ENCODE data around the gene KPNA6. TPM values are rescaled to one million over a fixed set of nuclear protein-coding genes. Genes with fewer than 3 reads are reported as not detected.

Gene KPNA6
- total RNA-seq, 1 donor from 2014 or later, result 60.3 TPM

DNA sequence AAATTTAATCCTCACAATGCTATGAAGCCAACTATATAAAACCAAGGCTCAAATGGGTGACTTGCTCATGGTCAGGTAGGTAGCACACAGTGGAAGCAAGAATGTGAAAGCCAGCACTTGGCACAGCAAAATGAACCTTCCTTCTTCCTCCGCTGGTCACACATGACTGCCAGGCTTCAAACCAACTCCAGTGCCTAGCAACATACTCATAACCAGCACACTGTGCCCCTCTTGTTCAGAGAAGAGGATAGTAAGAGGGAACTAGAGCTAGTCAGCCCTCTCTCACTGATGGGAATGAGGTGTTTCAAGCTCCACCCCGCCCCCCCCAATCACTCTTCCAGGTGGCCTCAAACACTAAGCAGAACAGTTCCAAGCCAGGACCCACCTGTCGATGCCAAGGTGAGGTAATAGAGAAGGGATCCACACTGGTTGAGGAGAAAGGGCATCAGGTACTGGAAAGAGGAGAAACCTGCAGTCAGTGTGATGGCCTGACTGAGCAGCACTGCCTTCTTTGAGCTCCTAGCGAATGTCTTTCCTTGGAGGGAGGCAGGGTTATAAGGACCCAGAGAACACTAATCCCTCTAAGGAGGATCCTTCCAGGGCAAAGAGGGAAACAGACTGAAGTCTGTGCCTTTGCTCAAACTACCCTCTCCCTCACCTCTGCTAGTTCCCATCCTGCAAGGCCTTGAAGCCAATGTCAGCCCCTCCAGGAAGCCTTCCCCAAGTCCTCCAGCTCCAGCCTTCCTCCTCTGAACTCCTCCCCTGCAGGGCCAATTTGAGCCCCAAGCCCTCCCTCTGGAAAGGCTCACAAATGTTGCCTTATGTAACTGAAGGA, 113.1 kb downstream of the KPNA6 start:
- intact Hi-C loops (cut with micrococcal nuclease), result loop anchor here (5.0 kb wide), 1 partner anchor 149 kb away; the partner anchor contains the start of gene TMEM39B
- TF ChIP-seq, protein P1, sequence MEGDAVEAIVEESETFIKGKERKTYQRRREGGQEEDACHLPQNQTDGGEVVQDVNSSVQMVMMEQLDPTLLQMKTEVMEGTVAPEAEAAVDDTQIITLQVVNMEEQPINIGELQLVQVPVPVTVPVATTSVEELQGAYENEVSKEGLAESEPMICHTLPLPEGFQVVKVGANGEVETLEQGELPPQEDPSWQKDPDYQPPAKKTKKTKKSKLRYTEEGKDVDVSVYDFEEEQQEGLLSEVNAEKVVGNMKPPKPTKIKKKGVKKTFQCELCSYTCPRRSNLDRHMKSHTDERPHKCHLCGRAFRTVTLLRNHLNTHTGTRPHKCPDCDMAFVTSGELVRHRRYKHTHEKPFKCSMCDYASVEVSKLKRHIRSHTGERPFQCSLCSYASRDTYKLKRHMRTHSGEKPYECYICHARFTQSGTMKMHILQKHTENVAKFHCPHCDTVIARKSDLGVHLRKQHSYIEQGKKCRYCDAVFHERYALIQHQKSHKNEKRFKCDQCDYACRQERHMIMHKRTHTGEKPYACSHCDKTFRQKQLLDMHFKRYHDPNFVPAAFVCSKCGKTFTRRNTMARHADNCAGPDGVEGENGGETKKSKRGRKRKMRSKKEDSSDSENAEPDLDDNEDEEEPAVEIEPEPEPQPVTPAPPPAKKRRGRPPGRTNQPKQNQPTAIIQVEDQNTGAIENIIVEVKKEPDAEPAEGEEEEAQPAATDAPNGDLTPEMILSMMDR (IDR thresholded peaks at IDR 0.05), result no peak
- ChIA-PET CTCF (interaction anchor here (0.7 to 1.4 kb wide), 5 partner anchors 13 to 181 kb away, joined by 3 to 4 read pairs (median 3); no protein-coding TSS in a partner anchor), POLR2A (interaction anchor here (0.6 to 5.0 kb wide), 11 partner anchors 12 to 631 kb away, joined by 3 to 47 read pairs (median 7); partner anchors contain the start of genes CCDC28B, DCDC2B, HDAC1 and IQCC)
- Mint-ChIP-seq H3K27me3 (no peaks in the 10 kb centered on the region), H3K27ac (peak overlapping the region; percentile 95), H3K9me3 (no peaks in the 10 kb centered on the region), H3K4me3 (peak overlapping the region; percentile 96), H3K4me1 (peaks cover 50% of the 10 kb centered on the region), H3K36me3 (ENCODE audit: low read depth) (peaks cover 61% of the 10 kb centered on the region)
- peak; percentile 47 for ATAC-seq (ENCODE audit: low read depth)
- no peak for DNase-seq

DNA sequence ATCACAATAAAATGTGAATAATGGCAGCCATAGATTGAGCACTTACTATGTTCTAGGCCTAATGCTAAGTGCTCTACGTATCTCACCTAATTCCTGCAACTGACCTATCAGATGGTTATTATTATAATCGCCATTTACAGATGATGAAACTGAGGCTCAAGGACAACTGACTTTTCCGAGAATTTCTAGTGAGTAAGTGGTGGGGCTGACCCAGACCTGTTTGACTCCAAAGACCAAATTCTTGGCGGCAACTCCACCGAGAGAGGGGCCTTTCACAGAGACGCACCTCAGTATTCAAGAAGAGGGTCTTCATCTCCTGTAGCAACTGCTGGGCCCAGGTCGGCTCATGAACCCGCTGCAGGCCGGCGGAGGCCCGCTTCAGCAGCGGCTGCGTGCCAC, 113.7 kb downstream of the KPNA6 start:
- ChIA-PET CTCF (interaction anchor here (1.2 to 1.4 kb wide), 2 partner anchors 95 to 181 kb away, joined by 3 to 4 read pairs; no protein-coding TSS in a partner anchor), POLR2A (interaction anchor here (0.6 to 5.0 kb wide), 10 partner anchors 12 to 179 kb away, joined by 3 to 47 read pairs (median 12); partner anchors contain the start of genes BSDC1, CCDC28B, DCDC2B and HDAC1)
- no peak for DNase-seq
- H3K4me1 Mint-ChIP-seq, result peaks cover 50% of the 10 kb centered on the region
- H3K4me3 Mint-ChIP-seq, result peak overlapping the region; percentile 96
- no peaks in the 10 kb centered on the region for H3K9me3 Mint-ChIP-seq
- no peak for ATAC-seq (ENCODE audit: low read depth)
- intact Hi-C loops (cut with micrococcal nuclease), result loop anchor here (5.0 kb wide), 1 partner anchor 149 kb away; the partner anchor contains the start of gene TMEM39B
- TF ChIP-seq, protein P1 (IDR thresholded peaks at IDR 0.05), result no peak
- H3K27ac Mint-ChIP-seq, result peak overlapping the region; percentile 95
- H3K36me3 Mint-ChIP-seq (ENCODE audit: low read depth), result peaks cover 59% of the 10 kb centered on the region
- no peaks in the 10 kb centered on the region for H3K27me3 Mint-ChIP-seq

DNA sequence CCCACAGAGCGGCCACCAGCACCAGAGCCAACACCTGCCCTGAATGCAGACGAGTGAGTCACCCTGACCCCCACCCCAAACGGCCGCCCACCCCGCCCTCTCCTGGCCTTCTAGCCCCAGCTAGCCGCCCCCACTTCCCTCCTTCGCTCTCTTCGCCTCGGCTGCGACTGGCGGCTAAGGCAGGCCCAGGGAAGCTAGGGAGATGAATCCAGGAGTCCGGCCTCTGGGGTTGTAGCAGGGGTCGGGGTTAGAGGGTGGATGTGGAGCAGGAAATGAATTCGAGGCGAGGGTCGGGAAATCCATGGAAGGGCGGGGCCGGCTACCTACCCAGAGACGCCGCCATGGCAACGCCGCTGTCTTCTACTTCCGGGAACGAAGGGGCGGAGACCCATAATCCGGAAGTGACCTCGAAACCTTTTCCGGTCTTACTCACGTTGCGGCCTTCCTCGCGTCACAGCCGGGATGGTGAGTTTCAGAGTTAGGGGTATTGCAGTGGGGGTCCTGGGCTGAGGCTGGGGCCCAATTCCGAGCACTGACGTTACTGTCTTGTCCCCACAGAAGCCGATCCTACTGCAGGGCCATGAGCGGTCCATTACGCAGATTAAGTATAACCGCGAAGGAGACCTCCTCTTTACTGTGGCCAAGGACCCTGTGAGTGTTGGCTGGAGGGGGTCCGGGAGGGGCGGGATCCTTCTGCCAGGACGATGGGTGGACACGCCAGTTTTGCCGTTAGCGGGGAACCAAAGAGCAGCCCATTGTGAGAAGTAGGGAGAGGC, 114.3 kb downstream of the KPNA6 start, which contains the start of the genes EIF3I and TMEM234:
Gene EIF3I (plus strand): TSS at position 428 of the 776 bp plus-strand sequence. CDS start 35 bp downstream, at position 463.
Gene TMEM234 (minus strand): TSS at position 374 of the 776 bp plus-strand sequence. CDS start 31 bp downstream, at position 343.
- TF ChIP-seq, protein P1 (IDR thresholded peaks at IDR 0.05), result no peak
- peaks cover 56% of the 10 kb centered on the region for H3K36me3 Mint-ChIP-seq (ENCODE audit: low read depth)
- no peaks in the 10 kb centered on the region for H3K27me3 Mint-ChIP-seq
- POLR2A ChIA-PET, result interaction anchor here (0.6 to 5.0 kb wide), 14 partner anchors 13 to 278 kb away, joined by 3 to 47 read pairs (median 6); partner anchors contain the start of genes BSDC1, CCDC28B, DCDC2B and HDAC1
- peaks cover 50% of the 10 kb centered on the region for H3K4me1 Mint-ChIP-seq
- peak within 1 kb of the TSS; percentile 95 for H3K27ac Mint-ChIP-seq
- peak within 1 kb of the TSS; percentile 96 for H3K4me3 Mint-ChIP-seq
- intact Hi-C loops (cut with micrococcal nuclease), result loop anchor here (1.0 to 5.0 kb wide), 9 partner anchors 14 to 173 kb away; partner anchors contain the start of genes BSDC1, CCDC28B, HDAC1 and LCK
- CTCF ChIA-PET, result interaction anchor here (1.7 kb wide), 1 partner anchor 18 kb away, joined by 7 read pairs; no protein-coding TSS in a partner anchor
- DNase-seq (peak; percentile 80), ATAC-seq (ENCODE audit: low read depth) (peak; percentile 85)
- H3K9me3 Mint-ChIP-seq, result no peaks in the 10 kb centered on the region

DNA sequence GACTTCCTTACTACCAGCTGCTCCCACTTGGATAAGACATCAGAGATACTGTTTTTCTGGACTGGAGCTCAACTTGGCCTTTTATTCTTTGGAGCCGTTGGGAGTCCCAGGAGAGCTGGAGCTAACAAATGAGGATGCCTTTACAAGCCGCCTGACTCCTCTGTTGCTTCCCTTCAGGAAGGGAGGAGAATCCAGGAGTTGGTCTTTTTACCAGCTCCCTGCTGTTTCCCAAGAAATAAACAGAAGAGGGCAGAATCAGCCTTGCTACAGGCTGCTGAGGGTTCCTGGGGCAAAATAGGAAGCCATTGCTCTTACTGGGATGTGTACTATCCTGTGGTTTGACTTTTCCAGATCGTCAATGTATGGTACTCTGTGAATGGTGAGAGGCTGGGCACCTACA, 115.8 kb downstream of the KPNA6 start:
- ATAC-seq (ENCODE audit: low read depth) (no peak), DNase-seq (no peak)
- TF ChIP-seq, protein P1 (IDR thresholded peaks at IDR 0.05), result no peak
- ChIA-PET POLR2A (interaction anchor here (0.7 to 5.0 kb wide), 6 partner anchors 17 to 151 kb away, joined by 3 to 47 read pairs (median 8); partner anchors contain the start of genes CCDC28B, HDAC1, LCK and TMEM39B), CTCF (interaction anchor here (0.8 to 1.7 kb wide), 4 partner anchors 17 to 177 kb away, joined by 3 to 7 read pairs (median 4); no protein-coding TSS in a partner anchor)
- no peaks in the 10 kb centered on the region for H3K9me3 Mint-ChIP-seq
- no peak overlapping the region for H3K27ac Mint-ChIP-seq
- H3K27me3 Mint-ChIP-seq, result no peaks in the 10 kb centered on the region
- intact Hi-C loops (cut with micrococcal nuclease), result loop anchor here (2.0 to 5.0 kb wide), 3 partner anchors 27 to 171 kb away; partner anchors contain the start of genes BSDC1, LCK and TMEM39B
- H3K4me3 Mint-ChIP-seq, result peak overlapping the region; percentile 96
- peaks cover 50% of the 10 kb centered on the region for H3K4me1 Mint-ChIP-seq
- H3K36me3 Mint-ChIP-seq (ENCODE audit: low read depth), result peaks cover 62% of the 10 kb centered on the region

Measured in activated B cell treated with CpG ODN at 0.5 μM for 24 hours (primary cell).